GM18499 (cell line): Measurements from ENCODE around the gene IRF3.
A peak's percentile ranks its signal among the peaks of the same experiment; 100 is the strongest.

Experiments
- ATAC-seq: cut with Tn5 transposase; IDR thresholded peaks from one replicate; pipeline ENCODE4 v1.9.1; 2021; ENCODE audit warnings: moderate number of reproducible peaks; ENCODE audit not compliant: insufficient read depth, unreplicated experiment

Gene IRF3, protein sequence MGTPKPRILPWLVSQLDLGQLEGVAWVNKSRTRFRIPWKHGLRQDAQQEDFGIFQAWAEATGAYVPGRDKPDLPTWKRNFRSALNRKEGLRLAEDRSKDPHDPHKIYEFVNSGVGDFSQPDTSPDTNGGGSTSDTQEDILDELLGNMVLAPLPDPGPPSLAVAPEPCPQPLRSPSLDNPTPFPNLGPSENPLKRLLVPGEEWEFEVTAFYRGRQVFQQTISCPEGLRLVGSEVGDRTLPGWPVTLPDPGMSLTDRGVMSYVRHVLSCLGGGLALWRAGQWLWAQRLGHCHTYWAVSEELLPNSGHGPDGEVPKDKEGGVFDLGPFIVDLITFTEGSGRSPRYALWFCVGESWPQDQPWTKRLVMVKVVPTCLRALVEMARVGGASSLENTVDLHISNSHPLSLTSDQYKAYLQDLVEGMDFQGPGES

DNA sequence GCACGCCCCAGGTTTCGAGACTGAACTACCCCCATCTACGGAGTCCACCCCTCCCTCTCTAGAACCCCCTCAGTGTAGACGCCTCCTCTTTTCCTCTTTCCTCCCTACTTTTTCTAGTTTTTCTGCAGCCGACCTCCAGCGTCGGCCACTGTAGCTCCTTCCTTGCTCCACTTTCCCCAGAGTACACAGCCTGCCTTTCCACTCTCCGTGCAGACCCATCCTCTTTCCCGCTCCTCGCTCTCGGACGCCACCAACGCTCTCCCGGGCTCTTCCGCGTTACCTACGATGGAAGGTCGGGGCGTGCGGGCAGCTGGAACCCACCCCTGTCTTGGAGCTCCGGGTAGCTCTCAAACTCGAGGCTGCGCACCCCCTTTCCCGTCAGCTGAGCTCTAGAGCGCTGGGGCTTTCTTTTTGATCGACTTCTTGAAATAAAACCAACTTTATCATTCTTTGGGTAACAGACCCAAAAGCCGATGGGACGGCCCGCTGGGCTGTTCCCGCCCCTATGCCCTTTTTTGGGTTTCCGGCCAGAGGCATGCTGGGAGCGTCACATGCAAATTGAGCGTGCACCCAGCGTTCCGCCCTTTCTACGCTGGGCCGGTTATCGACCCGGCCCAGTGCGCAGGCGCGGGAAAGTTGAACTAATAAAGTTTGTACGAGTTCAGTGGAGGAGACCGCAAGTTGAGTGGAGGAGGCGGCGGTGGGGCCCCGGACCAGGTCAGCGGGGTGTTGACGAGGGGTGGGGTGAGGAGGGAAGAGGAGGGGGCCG is at the start of gene IRF3, which contains the start of gene BCL2L12:
Gene IRF3 (minus strand): TSS at position 507 of the 769 bp plus-strand sequence. CDS start 1,019 bp downstream, outside the sequence.
Gene BCL2L12 (plus strand): TSS at position 583 of the 769 bp plus-strand sequence. CDS start 760 bp downstream, outside the sequence.
- ATAC-seq = peak; percentile 76

DNA sequence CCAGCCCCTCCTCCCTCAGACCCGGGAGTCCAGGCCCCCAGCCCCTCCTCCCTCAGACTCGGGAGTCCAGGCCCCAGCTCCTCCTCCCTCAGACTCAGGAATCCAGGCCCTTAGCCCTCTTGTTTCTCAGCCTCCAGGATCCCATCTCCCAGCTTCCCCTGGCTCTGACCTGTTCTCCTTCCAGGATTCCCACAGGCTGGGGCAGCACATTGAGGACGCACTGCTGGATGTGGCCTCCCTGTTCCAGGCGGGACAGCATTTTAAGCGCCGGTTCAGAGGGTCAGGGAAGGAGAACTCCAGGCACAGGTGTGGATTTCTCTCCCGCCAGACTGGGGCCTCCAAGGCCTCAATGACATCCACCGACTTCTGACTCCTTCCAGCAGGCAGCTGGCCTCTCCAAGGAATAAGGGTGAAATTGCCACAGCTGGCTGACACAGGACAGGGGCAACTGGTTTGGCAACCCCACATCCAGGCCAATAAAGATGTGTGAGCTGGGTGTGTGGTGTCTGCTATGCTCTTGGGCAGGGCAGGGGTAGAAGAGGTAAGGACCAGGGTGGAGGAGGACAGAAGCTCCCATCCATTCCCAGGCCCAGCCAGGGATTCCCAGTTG is 47.7 kb upstream of the IRF3 start:
- ATAC-seq = no peak

DNA sequence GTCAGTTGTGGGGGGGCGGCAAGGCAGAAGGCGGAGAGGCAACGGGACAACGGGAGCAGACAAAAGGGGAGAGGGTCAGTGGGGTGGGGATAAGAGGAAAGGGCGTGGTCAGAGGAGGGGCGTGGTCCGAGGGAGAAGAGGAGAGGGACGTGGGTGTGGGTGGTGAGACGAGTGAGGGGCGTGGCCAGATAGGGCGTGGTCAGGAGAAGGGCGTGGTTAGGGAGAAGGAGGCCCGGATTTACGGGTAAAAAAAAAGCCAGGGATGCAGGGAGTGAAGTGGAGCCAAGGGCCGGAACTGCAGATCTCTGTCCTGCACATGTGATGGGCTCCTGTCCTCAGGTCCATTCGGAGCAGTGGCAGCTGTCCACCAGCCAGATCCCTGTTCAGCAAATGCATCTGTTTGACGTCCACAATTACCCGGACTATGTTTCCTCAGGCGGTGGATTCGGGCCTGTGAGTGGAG is 46.8 kb upstream of the IRF3 start:
- no peak for ATAC-seq

DNA sequence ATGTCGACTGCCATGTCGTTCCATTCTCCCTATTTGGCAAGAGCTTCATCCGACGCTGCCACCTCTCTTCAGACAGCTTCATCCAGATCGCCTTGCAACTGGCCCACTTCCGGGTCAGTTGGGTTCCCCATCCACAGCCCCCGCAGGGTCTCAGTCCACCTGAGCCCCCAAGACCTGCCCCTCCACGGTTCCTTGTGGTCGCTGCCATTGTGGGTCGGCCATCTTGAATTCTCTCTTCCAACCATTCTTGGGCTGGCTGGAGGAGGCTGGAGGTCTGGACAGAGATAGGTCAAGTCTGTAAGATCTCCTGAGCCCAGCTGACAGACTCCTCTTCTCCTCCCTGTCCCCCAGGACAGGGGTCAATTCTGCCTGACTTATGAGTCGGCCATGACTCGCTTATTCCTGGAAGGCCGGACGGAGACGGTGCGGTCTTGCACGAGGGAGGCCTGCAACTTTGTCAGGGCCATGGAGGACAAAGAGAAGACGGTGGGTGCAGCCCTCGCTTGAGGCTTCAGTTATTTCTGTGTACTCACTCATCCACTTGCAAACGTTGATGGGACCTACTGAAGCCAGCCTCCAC is 44.8 kb upstream of the IRF3 start:
- no peak for ATAC-seq

DNA sequence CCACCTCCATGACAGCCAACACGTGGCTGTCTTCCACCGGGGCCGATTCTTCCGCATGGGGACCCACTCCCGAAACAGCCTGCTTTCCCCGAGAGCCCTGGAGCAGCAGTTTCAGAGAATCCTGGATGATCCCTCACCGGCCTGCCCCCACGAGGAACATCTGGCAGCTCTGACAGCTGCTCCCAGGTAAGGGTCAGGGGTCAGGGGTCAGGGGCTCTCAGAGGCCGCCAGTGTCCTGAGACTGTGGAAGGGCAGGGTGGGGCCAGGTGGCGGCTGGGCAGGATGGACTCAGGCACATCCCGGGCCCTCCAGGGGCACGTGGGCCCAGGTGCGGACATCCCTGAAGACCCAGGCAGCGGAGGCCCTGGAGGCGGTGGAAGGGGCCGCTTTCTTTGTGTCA is 40.3 kb upstream of the IRF3 start:
- ATAC-seq = no peak

DNA sequence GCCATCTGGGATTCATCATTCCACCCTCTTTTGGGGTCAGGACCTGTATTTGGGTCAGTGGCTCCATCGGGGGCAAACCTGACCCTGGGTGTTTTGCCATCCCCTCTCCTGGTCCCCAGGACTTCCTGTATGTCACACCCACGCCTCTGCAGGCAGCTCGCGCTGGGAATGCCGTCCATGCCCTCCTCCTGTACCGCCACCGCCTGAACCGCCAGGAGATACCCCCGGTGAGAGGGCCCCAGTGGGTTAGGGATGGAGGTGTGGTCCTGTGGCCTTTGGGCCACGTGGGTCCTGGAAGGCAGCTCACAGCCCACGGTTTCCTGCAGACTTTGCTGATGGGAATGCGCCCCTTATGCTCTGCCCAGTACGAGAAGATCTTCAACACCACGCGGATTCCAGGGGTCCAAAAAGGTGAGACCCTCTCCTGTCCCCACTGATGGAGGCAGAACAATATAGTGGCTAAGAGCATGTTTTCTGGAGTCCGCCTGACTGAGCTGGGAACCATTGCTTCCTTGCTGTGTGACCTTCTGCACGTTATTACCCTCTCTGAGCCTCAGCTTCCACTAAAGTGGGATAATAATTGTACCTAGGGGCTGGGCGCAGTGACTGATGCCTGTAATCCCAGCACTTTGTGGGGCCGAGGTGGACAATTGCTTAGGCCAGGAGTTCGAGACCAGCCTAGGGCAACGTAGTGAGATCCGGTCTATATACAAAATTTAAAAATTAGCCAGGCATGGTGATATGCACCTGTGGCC is 39.4 kb upstream of the IRF3 start:
- no peak for ATAC-seq

DNA sequence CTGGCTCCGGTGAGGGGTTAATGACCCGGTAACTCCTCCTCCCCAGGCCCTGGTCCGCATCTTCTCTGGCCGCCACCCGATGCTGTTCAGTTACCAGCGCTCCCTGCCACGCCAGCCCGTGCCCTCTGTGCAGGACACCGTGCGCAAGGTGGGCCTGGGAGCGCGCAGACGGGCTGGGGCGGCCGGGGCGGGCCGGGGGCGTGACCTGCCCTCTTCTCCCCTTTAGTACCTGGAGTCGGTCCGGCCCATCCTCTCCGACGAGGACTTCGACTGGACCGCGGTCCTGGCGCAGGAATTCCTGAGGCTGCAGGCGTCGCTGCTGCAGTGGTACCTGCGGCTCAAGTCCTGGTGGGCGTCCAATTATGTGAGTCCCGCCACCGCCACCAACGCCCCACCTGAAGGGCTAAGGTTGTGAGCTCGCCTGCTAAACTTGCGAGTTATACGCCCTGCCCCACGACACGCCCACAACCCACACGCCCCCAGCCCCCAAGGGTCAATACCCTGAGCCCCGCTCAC is 35.7 kb upstream of the IRF3 start:
- ATAC-seq = no peak

DNA sequence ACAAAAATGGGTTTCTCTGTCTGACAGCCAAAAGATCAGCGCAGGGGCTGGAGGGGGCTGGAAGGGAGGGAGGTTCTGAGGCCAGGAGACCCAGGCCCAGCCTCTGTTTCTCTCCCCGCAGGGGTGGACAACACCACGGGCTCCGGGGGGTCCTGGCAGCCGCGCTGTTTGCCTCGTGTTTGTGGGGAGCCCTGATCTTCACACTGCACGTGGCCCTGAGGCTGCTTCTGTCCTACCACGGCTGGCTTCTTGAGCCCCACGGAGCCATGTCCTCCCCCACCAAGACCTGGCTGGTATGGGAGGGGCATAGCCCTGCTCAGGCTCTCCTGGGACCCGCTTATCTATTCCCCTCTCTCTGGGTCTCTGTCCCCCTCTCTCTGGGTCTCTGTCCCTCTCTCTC is 34.9 kb upstream of the IRF3 start:
- no peak for ATAC-seq

DNA sequence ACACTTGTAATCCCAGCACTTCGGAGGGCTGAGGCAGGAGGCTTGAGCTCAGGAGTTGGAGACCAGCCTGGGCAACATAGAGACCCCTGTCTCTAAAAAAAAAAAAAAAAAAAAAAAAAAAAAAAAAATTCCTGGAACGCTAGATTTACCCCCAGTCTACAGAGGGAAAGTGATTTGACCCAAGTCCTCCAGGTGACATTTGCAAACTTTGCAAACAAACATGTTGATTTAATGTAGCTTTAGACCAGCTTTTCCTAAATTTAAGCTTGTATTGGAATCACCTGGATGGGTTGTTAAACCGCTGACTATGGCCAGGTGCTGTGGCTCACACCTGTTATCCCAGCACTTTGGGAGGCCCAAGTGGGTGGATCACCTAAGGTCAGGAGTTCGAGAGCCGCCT is 33.7 kb upstream of the IRF3 start:
- ATAC-seq = no peak

DNA sequence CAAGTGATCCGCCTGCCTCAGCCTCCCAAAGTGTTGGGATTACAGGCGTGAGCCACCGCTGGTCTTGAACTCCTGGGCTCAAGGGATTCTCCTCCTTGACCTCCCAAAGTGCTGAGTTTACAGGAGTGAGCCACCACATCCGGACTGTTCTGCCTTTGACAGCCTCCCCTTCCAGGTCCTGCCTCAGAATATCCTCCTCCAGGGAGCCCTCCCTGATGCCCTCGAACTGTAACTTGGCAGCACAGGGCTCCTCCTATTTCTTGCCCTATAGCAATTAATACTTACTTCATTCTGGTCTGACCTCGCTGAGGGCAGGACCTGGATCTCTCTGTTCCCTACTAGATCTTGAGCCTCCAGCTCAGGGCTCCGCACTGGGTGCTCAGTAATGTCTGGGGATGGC is 31.2 kb upstream of the IRF3 start:
- ATAC-seq = no peak

DNA sequence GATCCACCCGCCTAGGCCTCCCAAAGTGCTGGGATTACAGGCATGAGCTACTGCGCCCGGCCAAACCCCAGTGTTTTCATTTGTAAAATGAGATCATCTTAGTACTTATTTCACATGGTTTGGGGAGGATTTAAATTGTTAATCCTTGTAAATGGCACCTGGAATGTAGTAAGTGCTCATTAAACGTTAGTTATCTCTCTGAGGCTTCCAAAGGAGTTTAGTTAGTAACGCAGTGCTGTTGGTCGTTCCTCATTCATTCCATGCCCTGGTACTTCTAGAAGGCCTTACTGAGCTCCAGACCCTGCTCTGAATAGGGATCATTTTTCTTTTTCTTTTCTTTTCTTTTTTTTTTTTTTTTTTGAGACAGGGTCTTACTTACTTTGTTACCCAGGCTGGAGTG is 30.5 kb upstream of the IRF3 start:
- ATAC-seq = no peak

DNA sequence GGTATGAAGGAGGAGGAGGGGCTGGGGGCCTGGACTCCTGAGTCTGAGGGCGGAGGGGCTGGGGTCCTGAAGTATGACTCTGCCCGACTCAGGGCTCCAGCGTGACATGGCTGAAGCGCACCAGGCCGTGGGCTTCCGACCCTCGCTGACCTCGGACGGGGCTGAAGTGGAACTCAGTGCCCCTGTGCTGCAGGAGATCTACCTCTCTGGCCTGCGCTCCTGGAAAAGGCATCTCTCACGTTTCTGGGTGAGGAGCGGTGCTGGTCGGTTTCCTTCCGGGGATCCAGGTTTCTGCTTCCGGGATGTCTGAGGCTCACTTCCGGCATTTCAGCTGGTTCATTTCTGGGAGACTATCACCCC is 26.5 kb upstream of the IRF3 start:
- no peak for ATAC-seq

DNA sequence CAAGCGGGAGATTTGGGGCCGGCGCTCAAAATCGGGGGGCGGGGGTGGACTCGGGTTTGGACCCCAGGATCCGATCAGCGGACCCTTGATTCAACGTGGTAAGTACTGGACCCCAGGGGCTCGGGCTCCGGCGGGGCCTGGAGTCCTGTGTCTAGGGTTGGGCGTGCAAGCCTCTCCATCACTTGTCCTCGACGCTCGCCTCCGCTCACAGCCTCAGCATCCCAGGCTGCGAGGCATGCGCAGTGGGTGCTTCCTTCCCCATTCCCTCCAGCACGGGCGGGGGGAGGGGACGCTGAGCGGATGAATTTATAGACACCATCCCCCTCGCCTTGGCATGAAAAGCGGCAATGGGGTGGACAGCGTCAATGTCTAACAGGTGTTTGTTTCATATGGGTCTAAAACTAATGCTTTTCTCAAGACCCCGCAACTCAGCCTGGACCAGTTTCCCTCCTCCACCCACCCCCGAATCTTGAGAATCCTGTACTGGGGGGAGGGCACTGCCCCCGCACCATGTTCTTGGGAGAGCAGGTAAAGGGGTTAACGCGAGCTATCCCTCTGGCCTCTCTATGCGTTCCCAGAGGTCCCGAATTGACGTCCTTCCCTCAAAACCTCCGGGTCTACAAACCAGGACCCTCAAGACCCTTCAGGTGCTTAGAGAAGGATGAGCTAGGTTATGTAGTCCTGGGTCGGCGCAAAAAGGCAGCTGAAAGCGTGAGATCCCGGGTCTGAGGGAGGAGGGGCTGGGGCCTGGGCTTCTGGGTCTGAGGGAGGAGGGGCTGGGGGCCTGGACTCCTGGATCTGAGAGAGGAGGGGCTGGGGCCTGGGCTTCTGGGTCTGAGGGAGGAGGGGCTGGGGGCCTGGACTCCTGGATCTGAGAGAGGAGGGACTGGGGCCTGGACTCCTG is 25.8 kb upstream of the IRF3 start:
- no peak for ATAC-seq

DNA sequence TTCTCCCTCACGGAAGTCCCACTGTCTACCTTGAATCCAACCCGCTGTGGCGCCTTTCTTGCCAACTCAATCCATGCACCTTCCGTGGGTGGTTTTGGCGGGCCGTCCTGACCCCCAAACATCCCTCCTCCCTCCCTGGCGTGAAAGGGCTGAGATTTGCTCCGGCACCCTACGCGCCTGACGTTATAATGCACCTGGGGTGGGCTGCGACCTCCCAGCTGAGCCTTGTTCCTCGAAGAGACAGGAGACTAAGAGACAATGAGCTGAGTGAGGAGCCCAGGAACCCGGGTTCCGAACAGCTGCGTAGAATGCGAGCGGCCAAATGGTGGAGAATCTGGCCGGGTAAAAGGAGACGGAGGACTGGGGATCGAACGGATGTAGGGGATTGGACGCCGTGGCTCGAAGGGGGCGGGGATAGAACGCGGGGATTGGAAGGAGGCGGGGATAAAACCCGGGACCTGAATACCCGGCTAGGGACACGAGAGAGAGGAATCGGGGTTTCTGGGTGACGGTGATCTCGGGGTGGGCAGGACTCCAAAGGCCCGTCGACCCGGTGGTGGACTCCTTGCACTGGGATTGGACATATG is 25.1 kb upstream of the IRF3 start, which contains the start of gene CPT1C:
Gene CPT1C (plus strand): TSS at position 461 of the 587 bp plus-strand sequence. CDS start 1,137 bp downstream, outside the sequence.
- ATAC-seq = no peak

DNA sequence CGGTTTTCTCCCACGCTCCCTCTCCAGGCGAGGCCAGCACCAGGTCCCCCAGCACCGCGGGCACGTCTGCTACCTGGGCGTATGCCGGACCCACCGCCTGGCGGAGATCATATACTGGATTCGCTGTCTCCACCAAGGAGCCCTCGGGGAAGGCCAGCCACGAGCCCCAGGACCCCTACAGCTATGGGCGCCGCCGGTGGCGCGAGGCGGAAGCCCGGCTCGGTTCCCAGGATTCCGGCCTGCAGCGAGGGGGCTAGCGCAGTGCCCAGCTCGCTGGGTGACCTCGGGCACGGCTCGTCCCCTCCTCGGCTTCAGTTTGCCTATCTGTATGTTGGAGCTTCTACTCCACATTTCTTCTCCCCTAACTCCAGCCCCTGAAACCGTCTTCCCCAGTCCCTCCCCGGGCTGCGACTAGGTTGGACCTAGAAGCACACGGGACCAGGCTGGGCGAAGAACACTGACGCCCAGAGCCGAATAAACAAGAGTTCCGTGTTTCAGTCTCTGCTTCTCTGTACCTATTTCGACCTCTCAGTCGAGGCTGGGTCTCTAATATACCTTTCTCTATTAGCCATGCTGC is 24.5 kb upstream of the IRF3 start:
- ATAC-seq = no peak

DNA sequence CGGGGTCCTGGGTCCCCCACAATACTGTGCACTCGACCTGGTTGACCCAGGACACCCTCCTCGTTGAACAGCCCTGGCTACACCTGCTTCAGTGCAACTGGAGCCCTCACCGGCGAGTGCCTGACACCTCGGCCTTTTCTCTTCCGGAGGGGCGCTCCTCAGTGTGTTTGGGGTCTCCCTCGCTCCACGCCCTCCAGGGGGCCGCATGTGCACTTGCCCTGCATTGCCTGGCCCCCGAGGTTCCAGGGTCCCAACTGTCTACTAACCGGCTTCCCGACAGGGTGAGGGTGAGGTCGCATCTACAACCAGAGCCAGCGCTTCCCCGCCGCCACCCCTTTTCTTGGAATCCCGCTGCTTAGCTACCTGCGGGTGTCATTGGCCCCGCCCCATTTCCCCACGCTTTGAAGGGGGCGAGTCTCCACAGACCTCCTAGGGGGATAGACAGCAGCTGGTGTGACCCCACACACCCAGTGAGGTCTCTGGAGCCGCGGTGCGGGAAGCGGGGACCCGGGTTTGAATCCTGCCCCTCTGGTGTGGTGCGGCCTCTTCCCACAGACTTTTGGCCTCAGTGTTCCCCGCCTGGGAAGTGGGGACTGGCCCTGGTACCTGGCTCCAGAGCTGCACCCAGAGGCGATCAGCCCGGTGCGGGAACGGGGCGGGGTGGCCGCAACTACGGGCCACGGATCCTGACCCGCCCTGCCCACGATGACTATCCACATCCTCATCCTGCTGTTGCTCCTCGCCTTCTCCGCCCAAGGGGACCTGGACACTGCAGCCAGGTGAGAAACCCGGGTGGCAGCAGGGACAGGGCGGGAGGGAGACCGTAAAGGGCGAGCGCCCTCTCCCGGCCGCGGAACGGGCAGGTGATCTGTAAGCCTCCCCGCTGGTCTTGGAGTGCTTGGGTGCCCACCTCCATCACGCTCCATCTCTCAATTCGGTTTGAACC is 23.7 kb upstream of the IRF3 start, which contains the start of gene ADM5:
Gene ADM5 (plus strand): TSS at position 462 of the 946 bp plus-strand sequence. CDS start 244 bp downstream, at position 706.
- ATAC-seq = no peak
